Erythroblast (primary cell): ENCODE data around the gene TUBB3.

ENCODE experiments used
- GATA1 ChIP-seq: IDR thresholded peaks from 2 replicates; pipeline ENCODE4 v1.6.1; 2011; ENCODE audit warnings: low read depth, mild to moderate bottlenecking, control low read depth, low read length, moderate library complexity
- POLR2A ChIP-seq: IDR thresholded peaks from 2 replicates; pipeline ENCODE4 v1.6.1; 2011; ENCODE audit warnings: mild to moderate bottlenecking, low read length

- no peak for TF ChIP-seq POLR2A
- no peak for TF ChIP-seq GATA1
These were observed 32.0 kb downstream of the TUBB3 start for GRCh38 chr16:89955001-89955685.
